Astrocyte of the spinal cord (primary cell): ENCODE results near the gene RFPL4A.
"Not testable (repeated sequence)": the region's sequence is repeated elsewhere in the genome, so short reads cannot be mapped to it uniquely, and the experiment has no call there.

Experiments
- DNase-seq: peaks from one replicate; pipeline ENCODE4 v3.0.0; 2011; ENCODE audit warnings: low read depth, low spot score
- H3K4me3 ChIP-seq: 2 replicates; pipeline ENCODE4 v1.5.1; 2011; ENCODE audit warnings: low read depth, mild to moderate bottlenecking, low read length, moderate library complexity
- CTCF ChIP-seq: IDR thresholded peaks from 2 replicates; pipeline ENCODE4 v1.5.1; 2012; ENCODE audit warnings: low read depth, mild to moderate bottlenecking, low read length, inconsistent platforms
- in situ Hi-C: cut with HindIII; loops from 2 replicates; pipeline ENCODE4 v1.10.0; 2017; ENCODE audit warnings: low sequenced_read_pairs

RFPL4A gene

GRCh38 chr19:55758797-55759196 lies at the start of gene RFPL4A:
TSS of gene RFPL4A (plus strand) at chr19:55759097. CDS start at chr19:55761801, 2,704 bp downstream.
- H3K4me3 ChIP-seq, in situ Hi-C loops, DNase-seq: not testable (repeated sequence)

- TF ChIP-seq CTCF: no peak
- H3K4me3 ChIP-seq: no peak overlapping the region
- DNase-seq: no peak
- in situ Hi-C loops: no loop called here
Observed at GRCh38 chr19:55711719-55712118, 47.2 kb upstream of the RFPL4A start.

- H3K4me3 ChIP-seq: no peak overlapping the region
- in situ Hi-C loops: no loop called here
- DNase-seq: no peak
- TF ChIP-seq CTCF: no peak
Observed at GRCh38 chr19:55712804-55713631, 45.9 kb upstream of the RFPL4A start.

GRCh38 chr19:55716531-55716930 lies 42.4 kb upstream of the RFPL4A start:
- DNase-seq: no peak
- in situ Hi-C loops: no loop called here
- no peak overlapping the region for H3K4me3 ChIP-seq
- no peak for TF ChIP-seq CTCF

GRCh38 chr19:55717251-55717650 lies 41.6 kb upstream of the RFPL4A start:
- in situ Hi-C loops: no loop called here
- no peak for DNase-seq

GRCh38 chr19:55717879-55718711 lies 40.8 kb upstream of the RFPL4A start:
- in situ Hi-C loops, DNase-seq, H3K4me3 ChIP-seq: not testable (repeated sequence)

More at GRCh38 chr19:55717251-55717650, 41.6 kb upstream of the RFPL4A start:
- no peak for TF ChIP-seq CTCF
- no peak overlapping the region for H3K4me3 ChIP-seq

GRCh38 chr19:55720214-55720746 lies 38.6 kb upstream of the RFPL4A start:
- in situ Hi-C loops: no loop called here
- no peak for TF ChIP-seq CTCF
- DNase-seq: no peak
- no peak overlapping the region for H3K4me3 ChIP-seq
